ENCODE data around the gene CD300LD.

GRCh38 chr17:74554909-74555308 is 37.2 kb downstream of the CD300LD start:
- TF ChIP-seq, protein P1, sequence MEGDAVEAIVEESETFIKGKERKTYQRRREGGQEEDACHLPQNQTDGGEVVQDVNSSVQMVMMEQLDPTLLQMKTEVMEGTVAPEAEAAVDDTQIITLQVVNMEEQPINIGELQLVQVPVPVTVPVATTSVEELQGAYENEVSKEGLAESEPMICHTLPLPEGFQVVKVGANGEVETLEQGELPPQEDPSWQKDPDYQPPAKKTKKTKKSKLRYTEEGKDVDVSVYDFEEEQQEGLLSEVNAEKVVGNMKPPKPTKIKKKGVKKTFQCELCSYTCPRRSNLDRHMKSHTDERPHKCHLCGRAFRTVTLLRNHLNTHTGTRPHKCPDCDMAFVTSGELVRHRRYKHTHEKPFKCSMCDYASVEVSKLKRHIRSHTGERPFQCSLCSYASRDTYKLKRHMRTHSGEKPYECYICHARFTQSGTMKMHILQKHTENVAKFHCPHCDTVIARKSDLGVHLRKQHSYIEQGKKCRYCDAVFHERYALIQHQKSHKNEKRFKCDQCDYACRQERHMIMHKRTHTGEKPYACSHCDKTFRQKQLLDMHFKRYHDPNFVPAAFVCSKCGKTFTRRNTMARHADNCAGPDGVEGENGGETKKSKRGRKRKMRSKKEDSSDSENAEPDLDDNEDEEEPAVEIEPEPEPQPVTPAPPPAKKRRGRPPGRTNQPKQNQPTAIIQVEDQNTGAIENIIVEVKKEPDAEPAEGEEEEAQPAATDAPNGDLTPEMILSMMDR (IDR thresholded peaks at IDR 0.05; ENCODE audit: low read length) = no peak
- TF ChIP-seq EZH2 (optimal IDR thresholded peaks at IDR 0.05; ENCODE audit: low read depth, low read length) (no peak), EZH2phosphoT487 (IDR thresholded peaks at IDR 0.05; ENCODE audit: low read length) (no peak)

Data from MM.1S (cell line).